ENCODE data around the gene RNASE8.

- TF ChIP-seq CTCF (IDR thresholded peaks at IDR 0.05) (no peak), POLR2A (IDR thresholded peaks at IDR 0.05) (no peak), POLR2AphosphoS5 (IDR thresholded peaks at IDR 0.05) (no peak), EP300 (IDR thresholded peaks at IDR 0.05) (no peak)
Observed at GRCh38 chr14:21088687-21089086, 31.1 kb downstream of the RNASE8 start.

Measured in stomach (tissue), 4 donors.